HG03025 (cell line): ENCODE measurements around the gene MAD1L1.
"Not testable (repeated sequence)": the region's sequence is repeated elsewhere in the genome, so short reads cannot be mapped to it uniquely, and the experiment has no call there.

ENCODE experiments used
- ATAC-seq: cut with Tn5 transposase; IDR thresholded peaks from one replicate; pipeline ENCODE4 v1.9.1; 2021; ENCODE audit warnings: mild to moderate bottlenecking, moderate library complexity; ENCODE audit not compliant: unreplicated experiment, low FRiP score

The MAD1L1 gene

GRCh38 chr7:1824151-1824881 lies 408.4 kb downstream of the MAD1L1 start:
- not testable (repeated sequence) for ATAC-seq

- no peak for ATAC-seq
Observed at GRCh38 chr7:1823376-1824150, 409.2 kb downstream of the MAD1L1 start.

- ATAC-seq: no peak
Observed at GRCh38 chr7:1819259-1819841, 413.4 kb downstream of the MAD1L1 start.

- ATAC-seq: no peak
Observed at GRCh38 chr7:1818575-1819258, 414.0 kb downstream of the MAD1L1 start.

- ATAC-seq: no peak
Observed at GRCh38 chr7:1817061-1817712, 415.6 kb downstream of the MAD1L1 start.

GRCh38 chr7:1816451-1816850 lies 416.3 kb downstream of the MAD1L1 start:
- ATAC-seq: not testable (repeated sequence)

GRCh38 chr7:1815551-1816281 lies 417.0 kb downstream of the MAD1L1 start:
- not testable (repeated sequence) for ATAC-seq

GRCh38 chr7:1815051-1815481 lies 417.7 kb downstream of the MAD1L1 start:
- no peak for ATAC-seq

GRCh38 chr7:1814089-1814811 lies 418.5 kb downstream of the MAD1L1 start:
- ATAC-seq: no peak

GRCh38 chr7:1813394-1814088 lies 419.2 kb downstream of the MAD1L1 start:
- ATAC-seq: no peak

GRCh38 chr7:1812509-1813393 lies 420.0 kb downstream of the MAD1L1 start:
- ATAC-seq: no peak

GRCh38 chr7:1811850-1812508 lies 420.8 kb downstream of the MAD1L1 start:
- no peak for ATAC-seq

- ATAC-seq: no peak
Observed at GRCh38 chr7:1810961-1811849, 421.5 kb downstream of the MAD1L1 start.

- no peak for ATAC-seq
Observed at GRCh38 chr7:1810521-1810920, 422.2 kb downstream of the MAD1L1 start.

- no peak for ATAC-seq
Observed at GRCh38 chr7:1809601-1810258, 423.0 kb downstream of the MAD1L1 start.
